Choroid plexus epithelial cell (primary cell): Measurements from ENCODE around the gene XKR8.

Experiments used
- DNase-seq: peaks from one replicate; pipeline ENCODE4 v3.0.0-alpha.2; 2010; ENCODE audit warnings: low read depth
- H3K4me3 ChIP-seq: 2 replicates; pipeline ENCODE4 v1.5.1; 2011; ENCODE audit warnings: low read depth, mild to moderate bottlenecking, control low read depth, low read length, moderate library complexity
- TF ChIP-seq, protein P1 (sequence below): conservative IDR thresholded peaks from 2 replicates; pipeline ENCODE4 v1.5.1; 2011; ENCODE audit warnings: low read depth, mild to moderate bottlenecking, control low read depth, inconsistent platforms, low read length, moderate library complexity

The XKR8 gene, protein sequence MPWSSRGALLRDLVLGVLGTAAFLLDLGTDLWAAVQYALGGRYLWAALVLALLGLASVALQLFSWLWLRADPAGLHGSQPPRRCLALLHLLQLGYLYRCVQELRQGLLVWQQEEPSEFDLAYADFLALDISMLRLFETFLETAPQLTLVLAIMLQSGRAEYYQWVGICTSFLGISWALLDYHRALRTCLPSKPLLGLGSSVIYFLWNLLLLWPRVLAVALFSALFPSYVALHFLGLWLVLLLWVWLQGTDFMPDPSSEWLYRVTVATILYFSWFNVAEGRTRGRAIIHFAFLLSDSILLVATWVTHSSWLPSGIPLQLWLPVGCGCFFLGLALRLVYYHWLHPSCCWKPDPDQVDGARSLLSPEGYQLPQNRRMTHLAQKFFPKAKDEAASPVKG

GRCh38 chr1:27959792-27960603 lies at the start of gene XKR8:
TSS of gene XKR8 (plus strand) at chr1:27959973. CDS start at chr1:27960070, 97 bp downstream.
- TF ChIP-seq, protein P1, sequence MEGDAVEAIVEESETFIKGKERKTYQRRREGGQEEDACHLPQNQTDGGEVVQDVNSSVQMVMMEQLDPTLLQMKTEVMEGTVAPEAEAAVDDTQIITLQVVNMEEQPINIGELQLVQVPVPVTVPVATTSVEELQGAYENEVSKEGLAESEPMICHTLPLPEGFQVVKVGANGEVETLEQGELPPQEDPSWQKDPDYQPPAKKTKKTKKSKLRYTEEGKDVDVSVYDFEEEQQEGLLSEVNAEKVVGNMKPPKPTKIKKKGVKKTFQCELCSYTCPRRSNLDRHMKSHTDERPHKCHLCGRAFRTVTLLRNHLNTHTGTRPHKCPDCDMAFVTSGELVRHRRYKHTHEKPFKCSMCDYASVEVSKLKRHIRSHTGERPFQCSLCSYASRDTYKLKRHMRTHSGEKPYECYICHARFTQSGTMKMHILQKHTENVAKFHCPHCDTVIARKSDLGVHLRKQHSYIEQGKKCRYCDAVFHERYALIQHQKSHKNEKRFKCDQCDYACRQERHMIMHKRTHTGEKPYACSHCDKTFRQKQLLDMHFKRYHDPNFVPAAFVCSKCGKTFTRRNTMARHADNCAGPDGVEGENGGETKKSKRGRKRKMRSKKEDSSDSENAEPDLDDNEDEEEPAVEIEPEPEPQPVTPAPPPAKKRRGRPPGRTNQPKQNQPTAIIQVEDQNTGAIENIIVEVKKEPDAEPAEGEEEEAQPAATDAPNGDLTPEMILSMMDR: peak; percentile 35
- peak; percentile 60 for DNase-seq
- H3K4me3 ChIP-seq: peak within 1 kb of the TSS; percentile 74

- no peak overlapping the region for H3K4me3 ChIP-seq
- DNase-seq: no peak
- TF ChIP-seq, protein P1: no peak
These were observed 47.3 kb upstream of the XKR8 start for GRCh38 chr1:27912429-27912828.

- DNase-seq: no peak
- H3K4me3 ChIP-seq: no peak overlapping the region
- TF ChIP-seq, protein P1: no peak
These were observed 44.6 kb upstream of the XKR8 start for GRCh38 chr1:27915082-27915575.

DNA sequence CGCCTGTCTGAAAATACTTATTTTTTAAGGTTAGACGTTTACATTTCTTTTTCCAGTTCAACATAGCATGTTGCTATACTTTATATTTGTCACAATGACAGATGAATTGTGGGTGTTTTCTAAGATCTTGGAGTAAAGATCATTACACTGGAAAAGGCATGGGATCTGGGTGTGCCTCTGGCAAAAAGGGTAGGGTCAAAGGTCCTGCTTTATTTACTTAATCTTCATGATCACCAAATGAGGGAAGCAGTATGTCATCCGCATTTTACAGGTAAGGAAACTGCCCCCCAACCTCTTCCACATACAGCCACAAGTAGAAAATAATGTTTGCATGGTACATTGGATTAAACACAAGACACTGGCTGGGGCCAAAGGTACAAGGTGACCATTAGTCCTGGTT lies 37.5 kb upstream of the XKR8 start:
- DNase-seq: no peak
- no peak overlapping the region for H3K4me3 ChIP-seq
- TF ChIP-seq, protein P1: no peak

- TF ChIP-seq, protein P1: peak; percentile 10
- no peak overlapping the region for H3K4me3 ChIP-seq
- DNase-seq: no peak
These were observed 31.4 kb upstream of the XKR8 start for GRCh38 chr1:27928216-27928954.

DNA sequence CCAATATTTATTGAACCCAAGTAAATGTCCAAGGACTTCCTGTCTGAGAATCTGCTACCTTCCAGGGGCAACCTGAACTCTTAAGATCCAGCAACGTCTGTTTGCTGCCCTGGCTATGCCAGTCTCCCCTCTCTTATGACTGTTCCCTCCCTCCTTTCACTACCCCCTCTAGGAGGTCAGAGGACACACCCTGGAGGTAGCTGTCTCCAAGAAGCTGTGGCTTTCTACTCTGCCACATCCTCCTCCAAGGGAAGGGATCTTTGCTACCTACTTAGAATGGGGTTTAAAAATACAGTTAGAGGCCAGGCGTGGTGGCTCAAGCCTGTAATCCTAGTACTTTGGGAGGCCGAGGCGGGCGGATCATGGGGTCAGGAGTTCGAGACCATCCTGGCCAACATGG lies 28.6 kb upstream of the XKR8 start:
- TF ChIP-seq, protein P1: no peak
- H3K4me3 ChIP-seq: no peak overlapping the region
- DNase-seq: no peak
